Heart left ventricle (tissue), 16 donors: ENCODE data around the gene STON2. TPM values are rescaled to one million over a fixed set of nuclear protein-coding genes. Genes with fewer than 3 reads are reported as not detected.
A peak's percentile ranks its signal among the peaks of the same experiment; 100 is the strongest.

Experiments
- ATAC-seq, 4 donors: fragments of 200-7000 bp; cut with Tn5 transposase; one replicate each; pipeline ENCODE4 v1.9.1; 2020 to 2022; ENCODE audit warnings: moderate library complexity in 4 of 4, mild to moderate bottlenecking in 3 of 4, moderate number of reproducible peaks in 1 of 4
- DNase-seq, 5 donors: peaks; one replicate each; pipeline ENCODE4 v3.0.0-alpha.2; 2020
- H3K27ac ChIP-seq, 12 donors: fragments of 200-600 bp; sonication (generic) in 4 of 12; one replicate each; pipeline versions ENCODE4 v1.5.0 to v1.8.0; 2016 to 2022; ENCODE audit warnings: mild to moderate bottlenecking in 2 of 12
- H3K27me3 ChIP-seq, 9 donors: fragments of 200-600 bp; sonication (generic) in 2 of 9; one replicate each; pipeline versions ENCODE4 v1.5.1 to v1.8.0; 2016 to 2022; ENCODE audit warnings: mild to moderate bottlenecking in 3 of 9
- H3K36me3 ChIP-seq, 9 donors: fragments of 200-600 bp; sonication (generic) in 2 of 9; one replicate each; pipeline versions ENCODE4 v1.5.0 to v1.8.0; 2018 to 2022; ENCODE audit warnings: mild to moderate bottlenecking in 2 of 9
- H3K4me1 ChIP-seq, 12 donors: fragments of 200-600 bp; sonication (generic) in 4 of 12; one replicate each; pipeline versions ENCODE4 v1.5.0 to v1.8.0; 2016 to 2022; ENCODE audit warnings: mild to moderate bottlenecking in 3 of 12
- H3K4me3 ChIP-seq, 12 donors: fragments of 200-600 bp; sonication (generic) in 4 of 12; one replicate each; pipeline versions ENCODE4 v1.5.0 to v1.8.0; 2017 to 2022; ENCODE audit warnings: mild to moderate bottlenecking in 9 of 12, moderate library complexity in 4 of 12
- H3K9me3 ChIP-seq, 12 donors: fragments of 200-600 bp; sonication (generic) in 4 of 12; one replicate each; pipeline versions ENCODE4 v1.5.0 to v1.8.0; 2016 to 2022; ENCODE audit warnings: mild to moderate bottlenecking in 1 of 12
- CTCF ChIP-seq, 12 donors: fragments of 200-600 bp; sonication (generic) in 4 of 12; IDR thresholded peaks; one replicate each; pipeline versions ENCODE4 v1.5.0 to v1.8.0; 2018 to 2022; ENCODE audit warnings: antibody characterized with exemption in 12 of 12, mild to moderate bottlenecking in 5 of 12
- POLR2A ChIP-seq, 2 donors: fragments of 450-650 bp; IDR thresholded peaks; one replicate each; pipeline ENCODE4 v1.6.1; 2017; ENCODE audit warnings: antibody characterized with exemption in 2 of 2, mild to moderate bottlenecking in 2 of 2, moderate library complexity in 2 of 2
- WGBS, 4 donors: extraction: QIAGEN DNeasy Blood & Tissue Kit in 2 of 4; methylation state at CpG; one replicate each; pipeline versions ENCODE4 v1.1.5 to v1.1.7; 2013 to 2018; 5-methylcytosine and 5-hydroxymethylcytosine counted together
- intact Hi-C, 10 donors: fragments of 100-400 bp; cut with DNase I; formaldehyde crosslinking; loops; one replicate each; pipeline versions ENCODE4 v1.11.1 to v1.14.2; 2022
- polyA plus RNA-seq, 2 donors: library from polyadenylated mRNA; stranded (reverse); fragments of 200-250 nt; gene quantifications; one replicate each; pipeline ENCODE4 v1.2.3, GENCODE V29; 2013
- total RNA-seq, 9 donors: library from RNA; depleted of rRNA in 2 of 9; stranded (reverse); fragments of >200 nt in 2 of 9; fragmentation: NEBNext Ultra II Directional in 3 of 9; extraction: Animal tissue kit (Norgen Biotek cat#: 25700) in 3 of 9; gene quantifications; one replicate each; pipeline versions ENCODE4 v1.1.0 to v1.2.4, GENCODE V29; 2016 to 2023
- donor health status: ischemic (EF 13 %, LVEDD 7.1; RV severe dilation, severe dysfunction).
- donor health status: healthy with polysubstance abuse.
- donor health status: DM: no; HTN: yes; CAD: no.
- donor health status: DM: no; HTN: no; CAD: no.
- donor health status: ischemic (EF 25% LVEDD 6.9; RV normal size, moderate dysfunction).
- donor health status: ischemic (EF 25% LVEDD 5.7; RV mildly dilated, moderate dysfunction).
- donor health status: healthy.
- donor health status: DM: yes; HTN: yes; CAD: no.
- donor health status: ischemic (EF 35%, LVEDD 5.7; RV mildly dilated, moderate dysfunction).
- donor health status: nonischemic (EF 11% LVEDD 7.7; RV severe dilation, severe dysfunction).
- donor health status: DM: yes; HTN: yes; CAD: no.
- donor health status: PGD.
- donor health status: ischemic (EF 29% LVEDD 5.4; RV normal size, mild dysfunction).
- donor health status: nonischemic (EF 23%, LVEDD 6.1; RV moderate dilation, normal function).

STON2 gene
- total and polyA plus RNA-seq, 11 donors = 0.28 to 27.5 (median 7.0) TPM

GRCh38 chr14:81435048-81435390, 34.9 kb upstream of the STON2 start:
- TF ChIP-seq CTCF (IDR thresholded peaks at IDR 0.05) = no peak
- TF ChIP-seq POLR2A (IDR thresholded peaks at IDR 0.05) = no peak
- Histone ChIP-seq H3K36me3 (no peaks in the 10 kb centered on the region), H3K27ac (peak overlapping the region in 3 of 12 donors; percentile 43 to 69 (median 67)), H3K9me3 (no peaks in the 10 kb centered on the region), H3K4me3 (peak overlapping the region in 10 of 12 donors; percentile 44 to 74 (median 61)), H3K4me1 (peaks cover 0 to 33% (median 12%) of the 10 kb centered on the region in 12 donors), H3K27me3 (peaks cover 5 to 74% (median 26%) of the 10 kb centered on the region in 9 donors)
- ATAC-seq (no peak), DNase-seq (no peak)
- intact Hi-C loops = no loop called here
- WGBS, 4 donors = 8 to 15% (median 10%) methylated on average over 6 of the region's 6 CpGs

- peaks cover 5 to 81% (median 26%) of the 10 kb centered on the region in 9 donors for H3K27me3 ChIP-seq
- DNase-seq (no peak), ATAC-seq (no peak)
- no peaks in the 10 kb centered on the region for H3K9me3 ChIP-seq
- H3K27ac ChIP-seq = no peak overlapping the region
- H3K4me3 ChIP-seq = peak overlapping the region in 1 of 12 donors; percentile 62
- peaks cover 0 to 36% (median 12%) of the 10 kb centered on the region in 12 donors for H3K4me1 ChIP-seq
- intact Hi-C loops = no loop called here
- TF ChIP-seq POLR2A (IDR thresholded peaks at IDR 0.05) (no peak), CTCF (IDR thresholded peaks at IDR 0.05) (no peak)
- WGBS, 4 donors = 26 to 39% (median 31%) methylated on average over 4 of the region's 4 CpGs
- H3K36me3 ChIP-seq = no peaks in the 10 kb centered on the region
Observed at GRCh38 chr14:81434230-81434629, 34.1 kb upstream of the STON2 start.

- peaks cover 5 to 78% (median 27%) of the 10 kb centered on the region in 9 donors for H3K27me3 ChIP-seq
- peaks cover 0 to 36% (median 12%) of the 10 kb centered on the region in 12 donors for H3K4me1 ChIP-seq
- 55 to 77% (median 64%) methylated on average over 2 of the region's 2 CpGs for WGBS, 4 donors
- ATAC-seq (no peak), DNase-seq (no peak)
- H3K27ac ChIP-seq = no peak overlapping the region
- H3K36me3 ChIP-seq = no peaks in the 10 kb centered on the region
- H3K4me3 ChIP-seq = no peak overlapping the region
- H3K9me3 ChIP-seq = no peaks in the 10 kb centered on the region
- TF ChIP-seq CTCF (IDR thresholded peaks at IDR 0.05) (no peak), POLR2A (IDR thresholded peaks at IDR 0.05) (no peak)
- intact Hi-C loops = no loop called here
Observed at GRCh38 chr14:81433378-81433777, 33.3 kb upstream of the STON2 start.

GRCh38 chr14:81432219-81432661, 32.1 kb upstream of the STON2 start:
- intact Hi-C loops = no loop called here
- Histone ChIP-seq H3K27ac (no peak overlapping the region), H3K9me3 (no peaks in the 10 kb centered on the region), H3K4me3 (no peak overlapping the region), H3K27me3 (peaks cover 5 to 67% (median 20%) of the 10 kb centered on the region in 9 donors), H3K4me1 (peaks cover 0 to 42% (median 16%) of the 10 kb centered on the region in 12 donors), H3K36me3 (no peaks in the 10 kb centered on the region)
- DNase-seq = no peak
- no peak for ATAC-seq
- 64 to 82% (median 72%) methylated on average over 3 of the region's 3 CpGs for WGBS, 4 donors
- TF ChIP-seq POLR2A (IDR thresholded peaks at IDR 0.05) (no peak), CTCF (IDR thresholded peaks at IDR 0.05) (no peak)
